Glutamatergic neuron (in vitro differentiated cells): ENCODE data around the gene AFAP1L2. TPM values are rescaled to one million over a fixed set of nuclear protein-coding genes. Genes with fewer than 3 reads are reported as not detected.

Source experiments
- DNase-seq: peaks from one replicate; pipeline ENCODE4 v3.0.0; 2022
- H3K27ac Mint-ChIP-seq: one replicate; pipeline ENCODE4 v1.8.0; 2020; ENCODE audit warnings: mild to moderate bottlenecking, mixed read lengths, inconsistent platforms; ENCODE audit not compliant: unreplicated experiment
- H3K27me3 Mint-ChIP-seq: one replicate; pipeline ENCODE4 v1.8.0; 2020; ENCODE audit warnings: mild to moderate bottlenecking, moderate library complexity, mixed read lengths, inconsistent platforms; ENCODE audit not compliant: unreplicated experiment
- H3K36me3 Mint-ChIP-seq: one replicate; pipeline ENCODE4 v1.8.0; 2020; ENCODE audit warnings: mild to moderate bottlenecking, mixed read lengths, inconsistent platforms; ENCODE audit not compliant: unreplicated experiment
- H3K4me1 Mint-ChIP-seq: one replicate; pipeline ENCODE4 v1.8.0; 2020; ENCODE audit warnings: mild to moderate bottlenecking, low read depth, mixed read lengths, inconsistent platforms; ENCODE audit not compliant: unreplicated experiment
- H3K4me3 Mint-ChIP-seq: one replicate; pipeline ENCODE4 v1.8.0; 2020; ENCODE audit warnings: mild to moderate bottlenecking, mixed read lengths, inconsistent platforms; ENCODE audit not compliant: unreplicated experiment
- H3K9me3 Mint-ChIP-seq: one replicate; pipeline ENCODE4 v1.8.0; 2020; ENCODE audit warnings: mild to moderate bottlenecking, moderate library complexity, mixed read lengths, inconsistent platforms; ENCODE audit not compliant: unreplicated experiment
- total RNA-seq: library from RNA; stranded (reverse); fragmentation: NEBNext Ultra II Directional; extraction: Animal tissue kit (Norgen Biotek cat#: 25700); gene quantifications from one replicate; pipeline ENCODE4 v1.2.1, GENCODE V29; 2021; ENCODE audit not compliant: unreplicated experiment
- TF ChIP-seq, protein P1 (sequence below): fragments of 200-600 bp; sonication (generic); IDR thresholded peaks from one replicate; pipeline ENCODE4 v1.5.0; 2021; ENCODE audit not compliant: partially characterized antibody, unreplicated experiment

AFAP1L2 gene
- total RNA-seq, 1 donor from 2014 or later = 1.9 TPM

DNA sequence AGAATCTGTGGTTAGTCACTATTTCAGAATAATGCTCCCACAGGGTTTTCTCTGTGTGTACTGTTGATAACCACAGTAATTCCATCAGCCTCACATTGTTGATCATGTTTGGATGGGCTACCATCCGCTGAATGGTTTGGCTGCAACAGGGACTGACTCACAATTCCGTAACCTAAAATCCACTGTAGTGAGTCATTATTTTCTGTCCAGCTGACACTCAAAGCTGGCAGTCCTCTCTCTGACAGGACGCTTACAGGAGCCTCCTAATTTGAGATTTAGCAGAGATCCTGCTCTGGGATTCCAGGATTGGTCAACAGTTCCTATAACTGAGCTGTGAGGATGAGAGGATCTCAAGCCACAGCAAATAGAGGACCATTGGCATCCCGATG is 132.5 kb downstream of the AFAP1L2 start:
- no peaks in the 10 kb centered on the region for H3K4me1 Mint-ChIP-seq

DNA sequence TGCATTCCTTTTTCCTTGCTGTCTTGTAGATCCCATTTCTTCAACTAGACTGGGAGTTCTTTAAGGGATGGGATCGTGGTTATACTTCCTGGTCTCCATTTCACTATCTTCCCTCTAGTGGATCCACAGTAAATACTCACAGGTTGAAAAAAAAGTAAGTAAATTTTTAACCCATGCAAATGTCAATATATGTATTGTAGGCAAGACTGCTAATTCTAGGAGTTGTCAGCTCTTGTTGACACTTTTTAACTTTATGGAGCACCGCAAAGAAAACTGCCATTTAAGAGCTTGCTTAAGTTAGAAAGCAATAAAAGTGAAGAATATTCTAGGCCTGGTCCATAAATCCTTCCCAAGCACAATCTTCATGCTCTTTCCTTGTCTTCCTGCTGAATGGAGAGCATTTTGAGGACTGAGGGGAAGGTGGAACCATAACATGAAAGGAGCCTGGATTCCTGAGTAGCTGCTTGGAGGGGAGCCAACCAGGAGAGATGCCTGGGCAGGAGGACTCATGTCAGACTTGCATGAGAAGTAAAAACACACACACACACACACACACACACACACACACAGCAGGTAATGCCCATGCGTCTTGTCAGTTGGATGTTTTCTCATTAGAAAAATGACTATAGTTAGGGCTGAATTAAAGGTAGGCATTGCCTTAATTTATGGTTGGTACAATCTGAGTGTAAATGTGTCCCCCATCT is 133.1 kb downstream of the AFAP1L2 start:
- Mint-ChIP-seq H3K27me3 (peaks cover 3% of the 10 kb centered on the region), H3K27ac (no peak overlapping the region), H3K4me1 (no peaks in the 10 kb centered on the region), H3K4me3 (no peak overlapping the region), H3K9me3 (peaks cover 1% of the 10 kb centered on the region), H3K36me3 (no peaks in the 10 kb centered on the region)
- TF ChIP-seq, protein P1, sequence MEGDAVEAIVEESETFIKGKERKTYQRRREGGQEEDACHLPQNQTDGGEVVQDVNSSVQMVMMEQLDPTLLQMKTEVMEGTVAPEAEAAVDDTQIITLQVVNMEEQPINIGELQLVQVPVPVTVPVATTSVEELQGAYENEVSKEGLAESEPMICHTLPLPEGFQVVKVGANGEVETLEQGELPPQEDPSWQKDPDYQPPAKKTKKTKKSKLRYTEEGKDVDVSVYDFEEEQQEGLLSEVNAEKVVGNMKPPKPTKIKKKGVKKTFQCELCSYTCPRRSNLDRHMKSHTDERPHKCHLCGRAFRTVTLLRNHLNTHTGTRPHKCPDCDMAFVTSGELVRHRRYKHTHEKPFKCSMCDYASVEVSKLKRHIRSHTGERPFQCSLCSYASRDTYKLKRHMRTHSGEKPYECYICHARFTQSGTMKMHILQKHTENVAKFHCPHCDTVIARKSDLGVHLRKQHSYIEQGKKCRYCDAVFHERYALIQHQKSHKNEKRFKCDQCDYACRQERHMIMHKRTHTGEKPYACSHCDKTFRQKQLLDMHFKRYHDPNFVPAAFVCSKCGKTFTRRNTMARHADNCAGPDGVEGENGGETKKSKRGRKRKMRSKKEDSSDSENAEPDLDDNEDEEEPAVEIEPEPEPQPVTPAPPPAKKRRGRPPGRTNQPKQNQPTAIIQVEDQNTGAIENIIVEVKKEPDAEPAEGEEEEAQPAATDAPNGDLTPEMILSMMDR = no peak
- DNase-seq = no peak

More for the DNA sequence above, 132.5 kb downstream of the AFAP1L2 start:
- peaks cover 3% of the 10 kb centered on the region for H3K27me3 Mint-ChIP-seq
- TF ChIP-seq, protein P1 = no peak
- H3K9me3 Mint-ChIP-seq = peaks cover 1% of the 10 kb centered on the region
- DNase-seq = no peak
- no peak overlapping the region for H3K27ac Mint-ChIP-seq
- H3K4me3 Mint-ChIP-seq = no peak overlapping the region
- no peaks in the 10 kb centered on the region for H3K36me3 Mint-ChIP-seq

DNA sequence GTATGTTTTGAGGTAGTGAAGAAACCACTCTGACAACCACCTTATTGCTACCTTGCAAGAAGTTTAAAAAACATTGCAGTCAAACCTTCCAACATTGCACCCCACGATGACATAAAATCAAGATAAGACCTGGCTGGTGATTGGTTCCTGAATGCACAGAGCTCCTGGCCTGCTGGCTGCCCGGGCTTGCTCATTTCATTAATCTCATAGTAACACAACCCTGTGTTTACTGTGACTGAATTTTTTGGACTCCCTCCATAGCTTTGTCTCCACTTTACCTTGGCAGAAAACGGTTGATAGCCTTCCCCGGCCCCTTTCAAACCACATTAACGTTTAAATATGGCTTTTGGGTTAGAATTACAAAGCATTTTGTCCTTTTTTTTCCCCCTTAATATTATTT is 137.8 kb downstream of the AFAP1L2 start:
- no peak for DNase-seq

DNA sequence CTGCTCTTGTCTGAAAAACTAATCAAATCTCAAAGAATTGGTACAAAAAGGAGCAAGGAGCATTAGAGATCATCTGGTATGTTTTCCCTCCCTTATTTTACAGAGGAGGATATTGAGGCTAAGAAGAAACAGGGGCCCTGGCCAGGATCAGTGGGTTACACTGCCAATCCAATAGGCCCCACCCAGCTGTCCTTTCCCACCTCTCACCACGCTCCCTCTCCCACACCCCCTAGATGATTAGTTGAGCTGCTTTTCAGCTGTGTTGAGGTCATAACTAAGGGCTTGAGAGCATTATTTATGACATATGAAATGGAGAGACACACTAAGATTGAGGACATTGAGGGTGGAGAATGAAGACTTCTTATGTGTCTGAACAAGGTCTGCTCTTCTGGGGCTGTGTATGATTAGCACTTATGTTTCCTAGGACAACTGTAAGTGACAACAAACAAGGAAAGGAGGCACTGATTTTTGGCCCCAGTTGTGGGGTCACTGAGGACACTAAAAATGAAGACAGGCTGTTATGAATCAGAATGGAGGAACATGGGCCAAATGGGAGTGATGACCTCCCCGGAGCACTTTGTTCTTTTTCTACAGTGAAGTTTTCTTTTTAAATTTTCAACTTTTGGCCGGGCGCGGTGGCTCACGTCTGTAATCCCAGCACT is 138.8 kb downstream of the AFAP1L2 start:
- no peaks in the 10 kb centered on the region for H3K36me3 Mint-ChIP-seq
- no peak for DNase-seq
- H3K27ac Mint-ChIP-seq = no peak overlapping the region
- TF ChIP-seq, protein P1 = no peak
- H3K27me3 Mint-ChIP-seq = no peaks in the 10 kb centered on the region
- no peaks in the 10 kb centered on the region for H3K4me1 Mint-ChIP-seq
- H3K4me3 Mint-ChIP-seq = no peak overlapping the region
- H3K9me3 Mint-ChIP-seq = no peaks in the 10 kb centered on the region

More for the DNA sequence above, 137.8 kb downstream of the AFAP1L2 start:
- TF ChIP-seq, protein P1 = no peak
- H3K27ac Mint-ChIP-seq = no peak overlapping the region
- no peak overlapping the region for H3K4me3 Mint-ChIP-seq
- H3K4me1 Mint-ChIP-seq = no peaks in the 10 kb centered on the region
- H3K9me3 Mint-ChIP-seq = no peaks in the 10 kb centered on the region
- H3K27me3 Mint-ChIP-seq = no peaks in the 10 kb centered on the region
- no peaks in the 10 kb centered on the region for H3K36me3 Mint-ChIP-seq

DNA sequence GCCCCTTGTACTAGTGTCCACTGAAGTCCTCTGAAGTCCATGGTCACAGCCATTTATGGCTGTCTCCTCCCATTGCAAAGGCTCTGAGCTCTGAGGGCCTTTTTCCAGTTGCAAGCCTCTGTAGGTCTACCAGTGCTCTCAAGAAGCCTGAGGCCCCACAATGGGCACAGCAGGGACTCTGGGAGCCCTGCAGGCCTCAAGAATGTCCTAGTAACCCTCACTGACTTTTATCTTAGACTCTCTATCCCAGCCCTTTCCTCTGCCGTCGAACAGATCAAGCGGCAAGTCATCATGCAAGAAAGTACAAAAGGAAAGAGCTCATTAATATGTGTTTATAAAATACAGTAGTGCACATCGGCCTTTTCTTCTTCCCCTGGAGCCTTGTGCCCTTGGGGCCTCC is 141.8 kb downstream of the AFAP1L2 start:
- Mint-ChIP-seq H3K27me3 (no peaks in the 10 kb centered on the region), H3K36me3 (no peaks in the 10 kb centered on the region), H3K4me3 (no peak overlapping the region), H3K9me3 (no peaks in the 10 kb centered on the region), H3K4me1 (no peaks in the 10 kb centered on the region), H3K27ac (no peak overlapping the region)
- TF ChIP-seq, protein P1 = no peak
- DNase-seq = no peak
